ENCODE results near the gene PPP1CA. TPM values are rescaled to one million over a fixed set of nuclear protein-coding genes. Genes with fewer than 3 reads are reported as not detected.

The PPP1CA gene
- total RNA-seq, 1 experiment from 2014 or later, result 238 TPM

- H3K79me2 ChIP-seq (ENCODE audit: insufficient read depth, low read length), result peaks cover 4% of the 10 kb centered on the region; the same call in 1 of the 2 replicates
- no peaks in the 10 kb centered on the region for H4K20me1 ChIP-seq (ENCODE audit: insufficient read depth)
- no peak overlapping the region for H3K9ac ChIP-seq (ENCODE audit: low read length)
- no peaks in the 10 kb centered on the region for H3K9me2 ChIP-seq (ENCODE audit: insufficient read depth)
- BruUV-seq (replicated peaks), result no TSS peak
- ChIA-PET RAD21 (ENCODE audit: low non-redundant PET in 1 of 2, low total read pairs in 2 of 2, uncharacterized antibody in 2 of 2, unreplicated experiment in 2 of 2) (no interaction called here), POLR2A (no interaction called here), CTCF (no interaction called here)
- no peak overlapping the region for H3K4me2 ChIP-seq (ENCODE audit: low read length)
- no peaks in the 10 kb centered on the region for H3K27me3 ChIP-seq (ENCODE audit: insufficient read depth, low read length)
- intact Hi-C loops (cut with micrococcal nuclease), result no loop called here
- H3K9me3 ChIP-seq (ENCODE audit: control insufficient read depth in 1 of 2, insufficient read depth in 1 of 2, low read depth in 1 of 2, low read length in 2 of 2), result no peaks in the 10 kb centered on the region
- no peak for TF ChIP-seq SRF (IDR thresholded peaks at IDR 0.05; ENCODE audit: low read depth)
- no peak for TF ChIP-seq RAD21 (IDR thresholded peaks at IDR 0.05; ENCODE audit: low read depth)
- no peak for TF ChIP-seq ATF3 (IDR thresholded peaks at IDR 0.05)
- TF ChIP-seq SP1 (IDR thresholded peaks at IDR 0.05; ENCODE audit: low read depth), result no peak
- no peak for TF ChIP-seq ZNF274 (IDR thresholded peaks at IDR 0.05; ENCODE audit: low read depth, low read length)
- no peak for TF ChIP-seq EZH2 (IDR thresholded peaks at IDR 0.05)
- no peak for TF ChIP-seq ELF1 (IDR thresholded peaks at IDR 0.05; ENCODE audit: borderline replicate concordance, low read depth)
- no peak for TF ChIP-seq ZFX (IDR thresholded peaks at IDR 0.05)
- no peak for TF ChIP-seq YY1 (IDR thresholded peaks at IDR 0.05; ENCODE audit: extremely low read depth, insufficient replicate concordance, low read depth, low read length)
- TF ChIP-seq TCF7L2 (IDR thresholded peaks at IDR 0.05; ENCODE audit: borderline replicate concordance, extremely low read depth, insufficient read depth, insufficient read length), result no peak
- no peak for TF ChIP-seq POLR2A (IDR thresholded peaks at IDR 0.05; ENCODE audit: borderline replicate concordance, extremely low read depth, insufficient read depth, insufficient read length)
- TF ChIP-seq ZBTB33 (IDR thresholded peaks at IDR 0.05; ENCODE audit: extremely low read depth, insufficient replicate concordance, low read length), result no peak
- no peak for TF ChIP-seq MAX (IDR thresholded peaks at IDR 0.05)
- no peak for TF ChIP-seq CTCF (IDR thresholded peaks at IDR 0.05 in 2 of 3, conservative IDR thresholded peaks at IDR 0.05 in 1 of 3; ENCODE audit: borderline replicate concordance in 1 of 3, insufficient read depth in 1 of 3, low read depth in 2 of 3, low read length in 2 of 3)
- DNase-seq (ENCODE audit: low read depth, low spot score) (no peak), ATAC-seq (no peak)
- H3K27ac ChIP-seq (ENCODE audit: low read depth, low read length), result peak overlapping the region; percentile 1; the same call in 1 of the 2 replicates
- peaks cover 0 to 16% of the 10 kb centered on the region in 2 experiments; a peak in 3 of 4 replicates for H3K4me1 ChIP-seq (ENCODE audit: control insufficient read depth in 1 of 2, insufficient read depth in 2 of 2, low read length in 2 of 2)
- H3K4me3 ChIP-seq (replicated peaks in 1 of 2; ENCODE audit: low read depth in 1 of 2, low read length in 2 of 2), result no peak overlapping the region
- H2AFZ ChIP-seq (ENCODE audit: low read depth, low read length, poor library complexity, severe bottlenecking), result no peak overlapping the region
- H3K36me3 ChIP-seq (ENCODE audit: control insufficient read depth in 1 of 2, insufficient read depth in 2 of 2, low read length in 2 of 2), result peaks cover 10 to 13% of the 10 kb centered on the region in 2 experiments; a peak in 3 of 4 replicates
Observed at GRCh38 chr11:67435727-67436458, 34.2 kb upstream of the PPP1CA start.
